Osteoblast (primary cell): ENCODE data around the gene APLP2. TPM values are rescaled to one million over a fixed set of nuclear protein-coding genes. Genes with fewer than 3 reads are reported as not detected.

Source experiments
- DNase-seq: peaks from one replicate; pipeline ENCODE4 v3.0.0; 2011; ENCODE audit warnings: low spot score, mixed read lengths; ENCODE audit not compliant: insufficient read length; ENCODE audit errors: missing footprints
- H2AFZ ChIP-seq: 2 replicates; pipeline ENCODE4 v1.6.0; 2011; ENCODE audit warnings: mild to moderate bottlenecking, low read length
- H3K27ac ChIP-seq: 2 replicates; pipeline ENCODE4 v1.5.1; 2011; ENCODE audit warnings: mild to moderate bottlenecking, low read depth, low read length, moderate library complexity
- H3K27me3 ChIP-seq: 2 replicates; pipeline ENCODE4 v1.6.0; 2012; ENCODE audit warnings: mild to moderate bottlenecking, control low read depth, inconsistent platforms, low read length, moderate library complexity; ENCODE audit not compliant: insufficient read depth
- H3K36me3 ChIP-seq: 2 replicates; pipeline ENCODE4 v1.5.1; 2011; ENCODE audit warnings: mild to moderate bottlenecking, low read length, control low read depth, moderate library complexity; ENCODE audit not compliant: insufficient read depth
- H3K4me1 ChIP-seq: 2 replicates; pipeline ENCODE4 v1.5.1; 2011; ENCODE audit warnings: mild to moderate bottlenecking, low read length, control low read depth, moderate library complexity; ENCODE audit not compliant: insufficient read depth
- H3K4me2 ChIP-seq: 2 replicates; pipeline ENCODE4 v1.6.0; 2011; ENCODE audit warnings: mild to moderate bottlenecking, low read length; ENCODE audit not compliant: insufficient read depth
- H3K4me3 ChIP-seq: fragments of 200-600 bp; sonication (generic); 3 replicates; pipeline ENCODE4 v1.5.1; 2012; ENCODE audit warnings: mild to moderate bottlenecking, low read length, inconsistent platforms; ENCODE audit not compliant: insufficient read depth
- H3K79me2 ChIP-seq: 2 replicates; pipeline ENCODE4 v1.6.0; 2012; ENCODE audit warnings: mild to moderate bottlenecking, low read length, control low read depth, inconsistent platforms; ENCODE audit not compliant: insufficient read depth
- H3K9me3 ChIP-seq: 2 replicates; pipeline ENCODE4 v1.5.1; 2011; ENCODE audit warnings: low read depth, low read length, control low read depth
- H4K20me1 ChIP-seq: 2 replicates; pipeline ENCODE4 v1.6.0; 2012; ENCODE audit warnings: mild to moderate bottlenecking, low read length, control low read depth; ENCODE audit not compliant: insufficient read depth
- total RNA-seq: library from RNA; depleted of rRNA; stranded (reverse); fragments of >200 nt; gene quantifications from 2 replicates; pipeline ENCODE4 v1.2.3, GENCODE V29; 2012
- TF ChIP-seq, protein P1 (sequence below): IDR thresholded peaks from 2 replicates; pipeline ENCODE4 v1.5.1; 2011; ENCODE audit warnings: mild to moderate bottlenecking, low read depth, low read length, moderate library complexity; ENCODE audit errors: extremely low read depth

Gene APLP2
- total RNA-seq, 1 donor: 331 TPM

GRCh38 chr11:130043575-130043974 lies 26.1 kb upstream of the APLP2 start:
- Histone ChIP-seq H3K9me3 (no peaks in the 10 kb centered on the region), H4K20me1 (no peaks in the 10 kb centered on the region), H2AFZ (peak overlapping the region; percentile 4), H3K4me1 (peaks cover 3% of the 10 kb centered on the region), H3K27ac (no peak overlapping the region), H3K79me2 (no peaks in the 10 kb centered on the region), H3K4me2 (no peak overlapping the region), H3K27me3 (no peaks in the 10 kb centered on the region), H3K4me3 (no peak overlapping the region), H3K36me3 (no peaks in the 10 kb centered on the region)
- TF ChIP-seq, protein P1, sequence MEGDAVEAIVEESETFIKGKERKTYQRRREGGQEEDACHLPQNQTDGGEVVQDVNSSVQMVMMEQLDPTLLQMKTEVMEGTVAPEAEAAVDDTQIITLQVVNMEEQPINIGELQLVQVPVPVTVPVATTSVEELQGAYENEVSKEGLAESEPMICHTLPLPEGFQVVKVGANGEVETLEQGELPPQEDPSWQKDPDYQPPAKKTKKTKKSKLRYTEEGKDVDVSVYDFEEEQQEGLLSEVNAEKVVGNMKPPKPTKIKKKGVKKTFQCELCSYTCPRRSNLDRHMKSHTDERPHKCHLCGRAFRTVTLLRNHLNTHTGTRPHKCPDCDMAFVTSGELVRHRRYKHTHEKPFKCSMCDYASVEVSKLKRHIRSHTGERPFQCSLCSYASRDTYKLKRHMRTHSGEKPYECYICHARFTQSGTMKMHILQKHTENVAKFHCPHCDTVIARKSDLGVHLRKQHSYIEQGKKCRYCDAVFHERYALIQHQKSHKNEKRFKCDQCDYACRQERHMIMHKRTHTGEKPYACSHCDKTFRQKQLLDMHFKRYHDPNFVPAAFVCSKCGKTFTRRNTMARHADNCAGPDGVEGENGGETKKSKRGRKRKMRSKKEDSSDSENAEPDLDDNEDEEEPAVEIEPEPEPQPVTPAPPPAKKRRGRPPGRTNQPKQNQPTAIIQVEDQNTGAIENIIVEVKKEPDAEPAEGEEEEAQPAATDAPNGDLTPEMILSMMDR: no peak
- no peak for DNase-seq

- TF ChIP-seq, protein P1: no peak
- no peak overlapping the region for H2AFZ ChIP-seq
- no peak overlapping the region for H3K27ac ChIP-seq
- H3K4me1 ChIP-seq: peaks cover 5% of the 10 kb centered on the region
- no peak overlapping the region for H3K4me2 ChIP-seq
- no peaks in the 10 kb centered on the region for H3K27me3 ChIP-seq
- DNase-seq: no peak
- H3K79me2 ChIP-seq: no peaks in the 10 kb centered on the region
- no peak overlapping the region for H3K4me3 ChIP-seq
- no peaks in the 10 kb centered on the region for H3K36me3 ChIP-seq
- no peaks in the 10 kb centered on the region for H4K20me1 ChIP-seq
- H3K9me3 ChIP-seq: no peaks in the 10 kb centered on the region
Measured at GRCh38 chr11:130047141-130047540, 22.6 kb upstream of the APLP2 start.

DNA sequence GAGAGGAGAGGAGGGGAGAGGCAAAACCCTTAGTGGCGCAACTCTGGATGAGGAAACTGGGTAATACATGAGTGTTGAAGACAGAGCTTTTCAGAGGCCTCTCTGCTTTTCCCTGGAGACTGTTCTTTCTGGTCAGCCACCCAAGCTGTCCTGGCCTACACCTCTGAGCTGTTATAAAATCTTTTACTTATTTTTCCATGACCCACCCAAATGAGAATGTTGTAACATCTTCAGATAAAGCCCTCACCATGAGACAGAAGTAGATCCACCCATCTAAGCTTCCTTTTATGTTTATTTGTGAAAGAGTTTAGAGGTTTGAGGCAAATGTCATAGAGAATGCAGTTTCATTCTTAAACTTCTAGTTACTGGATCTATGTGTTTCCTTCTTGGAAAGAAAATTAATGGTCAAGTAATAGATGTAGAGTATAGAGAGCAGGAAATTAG lies 20.3 kb upstream of the APLP2 start:
- H4K20me1 ChIP-seq: no peaks in the 10 kb centered on the region
- no peak overlapping the region for H2AFZ ChIP-seq
- TF ChIP-seq, protein P1: no peak
- peaks cover 4% of the 10 kb centered on the region for H3K27me3 ChIP-seq
- H3K79me2 ChIP-seq: no peaks in the 10 kb centered on the region
- no peak for DNase-seq
- no peak overlapping the region for H3K4me2 ChIP-seq
- no peaks in the 10 kb centered on the region for H3K36me3 ChIP-seq
- no peaks in the 10 kb centered on the region for H3K9me3 ChIP-seq
- H3K4me3 ChIP-seq: no peak overlapping the region
- no peak overlapping the region for H3K27ac ChIP-seq
- H3K4me1 ChIP-seq: peaks cover 5% of the 10 kb centered on the region

GRCh38 chr11:130050257-130050656 lies 19.4 kb upstream of the APLP2 start:
- Histone ChIP-seq H3K4me3 (no peak overlapping the region), H2AFZ (no peak overlapping the region), H3K9me3 (no peaks in the 10 kb centered on the region), H4K20me1 (no peaks in the 10 kb centered on the region), H3K4me2 (no peak overlapping the region), H3K27ac (no peak overlapping the region), H3K79me2 (no peaks in the 10 kb centered on the region), H3K36me3 (no peaks in the 10 kb centered on the region), H3K4me1 (peaks cover 11% of the 10 kb centered on the region), H3K27me3 (peaks cover 4% of the 10 kb centered on the region)
- no peak for DNase-seq
- TF ChIP-seq, protein P1: no peak
